Upper lobe of right lung (tissue), 1 donor: Measurements from ENCODE around the gene CRPPA. TPM values are rescaled to one million over a fixed set of nuclear protein-coding genes. Genes with fewer than 3 reads are reported as not detected.

Source experiments
- ATAC-seq: fragments of 200-7000 bp; cut with Tn5 transposase; one replicate; pipeline ENCODE4 v1.9.1; 2020; ENCODE audit warnings: mild to moderate bottlenecking, moderate library complexity
- DNase-seq: peaks from one replicate; pipeline ENCODE4 v3.0.0-alpha.2; 2020
- H3K27ac ChIP-seq: fragments of 200-600 bp; one replicate; pipeline ENCODE4 v1.8.0; 2022
- H3K27me3 ChIP-seq: fragments of 200-600 bp; one replicate; pipeline ENCODE4 v1.8.0; 2022; ENCODE audit warnings: mild to moderate bottlenecking
- H3K36me3 ChIP-seq: fragments of 200-600 bp; one replicate; pipeline ENCODE4 v1.8.0; 2022
- H3K4me1 ChIP-seq: fragments of 200-600 bp; one replicate; pipeline ENCODE4 v1.8.0; 2022
- H3K4me3 ChIP-seq: fragments of 200-600 bp; one replicate; pipeline ENCODE4 v1.8.0; 2022; ENCODE audit warnings: mild to moderate bottlenecking
- H3K9me3 ChIP-seq: fragments of 200-600 bp; one replicate; pipeline ENCODE4 v1.8.0; 2022
- CTCF ChIP-seq: fragments of 200-600 bp; IDR thresholded peaks from one replicate; pipeline ENCODE4 v1.8.0; 2022; ENCODE audit warnings: antibody characterized with exemption
- intact Hi-C: fragments of 100-400 bp; cut with DNase I; formaldehyde crosslinking; loops from one replicate; pipeline ENCODE4 v1.11.0; 2022
- long read RNA-seq: library from polyadenylated mRNA; unstranded; transcript quantifications from one replicate; pipeline ENCODE4 v2.0.0, GENCODE V29; 2021
- total RNA-seq: library from RNA; stranded (reverse); fragmentation: NEBNext Ultra II Directional; extraction: Animal tissue kit (Norgen Biotek cat#: 25700); gene quantifications from one replicate; pipeline ENCODE4 v1.2.1, GENCODE V29; 2021
- donor health status: DM: no; HTN: yes; CAD: no; lungs with severe emphysema.

CRPPA gene
- 2.9 TPM for total RNA-seq
- long read RNA-seq, full-length matches to known transcripts: 2 of 3 reads
- long read RNA-seq, partial matches to known transcripts: 0 of 3 reads
- long read RNA-seq, other reads (novel, unspliced or antisense): 1 of 3 reads

GRCh38 chr7:16421333-16422102 lies at the start of gene CRPPA:
CRPPA (minus strand) TSS chr7:16421538; CDS start chr7:16421322, 216 bp downstream.
- H3K4me1 ChIP-seq: peaks cover 18% of the 10 kb centered on the region
- H3K36me3 ChIP-seq: no peaks in the 10 kb centered on the region
- no peaks in the 10 kb centered on the region for H3K27me3 ChIP-seq
- H3K27ac ChIP-seq: peak within 1 kb of the TSS; percentile 97
- peak within 1 kb of the TSS; percentile 75 for H3K4me3 ChIP-seq
- DNase-seq (peak; percentile 80), ATAC-seq (peak; percentile 71)
- TF ChIP-seq CTCF: no peak
- H3K9me3 ChIP-seq: no peaks in the 10 kb centered on the region
- intact Hi-C loops: no loop called here

- intact Hi-C loops: no loop called here
- Histone ChIP-seq H3K4me3 (no peak within 1 kb of the TSS), H3K9me3 (no peaks in the 10 kb centered on the region), H3K27me3 (peaks cover 8% of the 10 kb centered on the region), H3K36me3 (no peaks in the 10 kb centered on the region), H3K27ac (no peak within 1 kb of the TSS), H3K4me1 (no peaks in the 10 kb centered on the region)
- no peak for TF ChIP-seq CTCF
- ATAC-seq (no peak), DNase-seq (no peak)
These were observed 44.4 kb upstream of the CRPPA start, which contains the start of gene SOSTDC1 for GRCh38 chr7:16465469-16466361. SOSTDC1 (minus strand) TSS chr7:16465738; CDS start chr7:16465668, 70 bp downstream.

- Histone ChIP-seq H3K4me3 (no peak overlapping the region), H3K27ac (no peak overlapping the region), H3K27me3 (peaks cover 8% of the 10 kb centered on the region), H3K9me3 (no peaks in the 10 kb centered on the region), H3K4me1 (no peaks in the 10 kb centered on the region), H3K36me3 (no peaks in the 10 kb centered on the region)
- DNase-seq (no peak), ATAC-seq (no peak)
- intact Hi-C loops: no loop called here
- TF ChIP-seq CTCF: no peak
These were observed 42.8 kb upstream of the CRPPA start for GRCh38 chr7:16463949-16464715.

- Histone ChIP-seq H3K4me3 (no peak overlapping the region), H3K27ac (no peak overlapping the region), H3K4me1 (no peaks in the 10 kb centered on the region), H3K9me3 (no peaks in the 10 kb centered on the region), H3K27me3 (peaks cover 8% of the 10 kb centered on the region), H3K36me3 (no peaks in the 10 kb centered on the region)
- DNase-seq (no peak), ATAC-seq (no peak)
- TF ChIP-seq CTCF: no peak
- intact Hi-C loops: no loop called here
These were observed 42.2 kb upstream of the CRPPA start for GRCh38 chr7:16463520-16463919.

- TF ChIP-seq CTCF: no peak
- Histone ChIP-seq H3K9me3 (no peaks in the 10 kb centered on the region), H3K36me3 (no peaks in the 10 kb centered on the region), H3K27me3 (peaks cover 8% of the 10 kb centered on the region), H3K27ac (no peak overlapping the region), H3K4me3 (no peak overlapping the region), H3K4me1 (no peaks in the 10 kb centered on the region)
- no peak for ATAC-seq
- no peak for DNase-seq
- intact Hi-C loops: no loop called here
These were observed 41.1 kb upstream of the CRPPA start for GRCh38 chr7:16462431-16462889.
